HG03097 (cell line): ENCODE data around the gene EFNA3.

Experiments used
- ATAC-seq: cut with Tn5 transposase; IDR thresholded peaks from one replicate; pipeline ENCODE4 v1.9.1; 2021; ENCODE audit not compliant: unreplicated experiment, low FRiP score

Gene EFNA3

DNA sequence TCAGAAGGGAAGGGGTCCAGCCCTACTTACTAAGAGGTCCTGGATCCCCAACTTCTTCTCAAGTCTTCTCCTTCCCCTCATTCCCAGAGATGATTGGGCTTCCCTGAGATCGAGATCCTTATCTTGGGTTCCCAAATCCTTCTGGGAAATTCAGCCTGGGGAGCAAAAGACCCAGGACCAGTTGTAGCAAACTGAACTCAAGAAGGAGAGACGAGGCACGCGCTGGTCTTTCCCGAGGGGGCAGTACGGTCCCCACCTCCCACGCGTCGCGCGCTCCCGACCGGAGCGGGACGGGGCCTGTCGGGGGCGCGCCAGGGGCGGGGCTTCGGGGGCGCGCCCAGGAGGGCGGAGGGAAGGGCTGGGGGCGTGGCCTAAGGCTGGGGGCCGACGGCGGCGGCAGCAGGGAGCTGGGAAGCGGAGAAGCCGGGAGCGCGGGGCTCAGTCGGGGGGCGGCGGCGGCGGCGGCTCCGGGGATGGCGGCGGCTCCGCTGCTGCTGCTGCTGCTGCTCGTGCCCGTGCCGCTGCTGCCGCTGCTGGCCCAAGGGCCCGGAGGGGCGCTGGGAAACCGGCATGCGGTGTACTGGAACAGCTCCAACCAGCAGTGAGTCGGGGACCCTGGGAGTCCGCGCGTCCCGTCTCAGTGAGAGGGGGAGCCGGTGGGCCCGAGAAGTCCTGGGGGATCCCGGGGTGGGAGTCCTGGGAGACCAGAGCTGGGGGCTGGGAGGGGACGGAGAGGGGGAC lies at the start of gene EFNA3:
EFNA3 (plus strand) TSS at position 369 of the 741 bp plus-strand sequence; CDS start at position 474, 105 bp downstream.
- no peak for ATAC-seq

- no peak for ATAC-seq
Measured at GRCh38 chr1:155029513-155030242, 49.0 kb upstream of the EFNA3 start.

DNA sequence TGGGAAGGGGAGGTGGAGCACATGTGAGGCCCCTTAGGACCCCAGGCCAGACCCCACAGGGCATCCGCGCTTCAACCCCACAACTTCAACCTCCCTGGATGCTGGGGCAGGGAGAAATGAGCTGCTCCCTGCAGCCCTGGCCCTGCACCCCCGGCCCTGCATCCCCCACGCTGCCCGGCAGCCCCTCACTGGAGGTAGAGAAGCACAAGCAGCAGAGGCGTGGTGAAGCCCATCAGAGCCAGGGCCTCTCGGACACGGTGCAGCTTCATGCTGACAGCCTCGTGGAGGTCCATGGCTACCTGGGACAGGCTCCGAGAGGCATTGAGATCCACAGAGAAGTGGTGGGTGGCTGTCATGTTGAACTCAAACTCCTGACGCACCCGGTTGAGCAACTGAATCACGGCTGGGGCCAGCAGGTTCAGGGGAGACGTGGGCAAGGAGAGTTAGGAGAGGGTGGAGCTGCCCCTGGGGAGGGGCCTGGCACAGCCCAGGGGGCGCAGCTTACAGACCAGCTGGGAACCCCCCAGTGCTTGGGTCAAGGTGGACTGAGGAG lies 48.3 kb upstream of the EFNA3 start:
- no peak for ATAC-seq

GRCh38 chr1:155030899-155031298 lies 47.7 kb upstream of the EFNA3 start:
- no peak for ATAC-seq

- ATAC-seq, result no peak
Measured at GRCh38 chr1:155032886-155033285, 45.8 kb upstream of the EFNA3 start.

DNA sequence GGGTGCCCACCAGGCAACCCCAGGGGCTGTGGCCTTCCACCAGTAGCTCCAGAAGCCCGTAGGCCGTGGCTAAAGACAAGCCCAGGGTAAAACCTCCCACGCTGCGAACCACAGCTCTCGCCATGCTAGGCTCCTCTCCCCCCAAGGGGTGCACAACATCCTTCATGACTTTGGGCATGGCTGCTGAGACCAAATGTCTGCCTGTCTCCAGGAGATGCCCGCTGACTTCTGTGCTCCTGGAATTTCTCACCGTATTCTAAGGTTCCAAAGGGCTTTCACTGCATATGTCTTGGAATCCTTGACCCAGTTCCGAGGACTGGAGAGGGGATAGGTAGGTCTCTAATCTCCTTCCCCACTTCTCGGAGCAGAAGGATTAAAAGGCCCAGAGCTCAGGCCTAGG lies 45.1 kb upstream of the EFNA3 start, which contains the start of the genes DCST1 and DCST2:
DCST1 (plus strand) TSS at position 301 of the 400 bp plus-strand sequence. CDS start 213 bp downstream, outside the sequence.
DCST2 (minus strand) TSS at position 258 of the 400 bp plus-strand sequence; CDS start at position 178, 80 bp downstream.
- no peak for ATAC-seq

- ATAC-seq, result no peak
Measured at GRCh38 chr1:155034318-155035208, 44.1 kb upstream of the EFNA3 start.

DNA sequence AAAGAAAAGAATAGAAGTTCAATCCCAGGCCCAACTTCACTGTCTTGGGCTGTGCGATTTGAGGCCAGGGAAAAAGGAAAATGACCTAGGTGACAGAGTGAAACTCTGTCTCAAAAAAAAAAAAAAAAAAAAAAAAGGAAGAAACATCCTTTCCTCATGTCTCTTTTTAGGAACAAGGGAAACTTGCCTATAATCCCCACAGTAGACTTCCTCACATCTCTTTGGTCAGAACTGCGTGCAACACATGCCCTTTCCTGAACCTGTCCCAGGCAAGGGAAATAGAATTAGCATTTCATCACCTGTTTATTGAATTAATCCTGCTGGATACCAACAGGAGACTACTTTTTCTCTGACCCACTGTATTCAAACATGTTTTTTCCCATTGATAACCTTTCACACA lies 42.7 kb upstream of the EFNA3 start:
- no peak for ATAC-seq

GRCh38 chr1:155037043-155037442 lies 41.6 kb upstream of the EFNA3 start:
- no peak for ATAC-seq

DNA sequence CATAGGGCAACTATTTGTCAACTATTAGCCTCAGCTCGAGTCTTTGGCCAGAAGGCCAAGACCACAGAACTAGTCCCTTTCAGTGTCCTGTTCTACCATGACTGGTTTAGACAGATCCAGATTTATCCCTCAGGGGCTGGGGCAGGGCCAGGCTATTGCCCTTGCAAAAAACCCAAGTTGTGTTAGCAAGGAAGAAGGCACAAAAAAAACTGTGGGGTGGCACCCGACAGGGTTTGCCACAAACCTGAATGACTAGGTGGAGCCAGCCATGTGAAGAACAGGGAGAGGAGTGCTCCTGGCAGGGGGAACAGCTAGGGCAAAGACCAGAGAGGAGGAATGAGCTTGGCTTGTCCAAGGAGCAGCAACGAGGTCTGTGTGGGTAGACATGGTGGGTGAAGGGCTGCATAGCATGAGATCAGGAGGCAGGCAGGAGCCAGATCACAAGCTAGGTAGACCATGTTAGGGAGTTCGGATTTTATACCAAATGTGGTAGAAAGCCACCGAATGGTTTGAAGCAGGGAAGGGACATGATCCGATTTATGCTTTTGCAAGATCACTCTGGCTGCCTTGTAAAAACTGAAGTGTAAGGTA lies 40.7 kb upstream of the EFNA3 start:
- no peak for ATAC-seq

- ATAC-seq, result no peak
Measured at GRCh38 chr1:155038602-155039307, 39.9 kb upstream of the EFNA3 start.

GRCh38 chr1:155039308-155039669 lies 39.3 kb upstream of the EFNA3 start:
- no peak for ATAC-seq

GRCh38 chr1:155040358-155041093 lies 38.1 kb upstream of the EFNA3 start:
- ATAC-seq, result no peak

- ATAC-seq, result no peak
Measured at GRCh38 chr1:155042789-155043188, 35.8 kb upstream of the EFNA3 start.

DNA sequence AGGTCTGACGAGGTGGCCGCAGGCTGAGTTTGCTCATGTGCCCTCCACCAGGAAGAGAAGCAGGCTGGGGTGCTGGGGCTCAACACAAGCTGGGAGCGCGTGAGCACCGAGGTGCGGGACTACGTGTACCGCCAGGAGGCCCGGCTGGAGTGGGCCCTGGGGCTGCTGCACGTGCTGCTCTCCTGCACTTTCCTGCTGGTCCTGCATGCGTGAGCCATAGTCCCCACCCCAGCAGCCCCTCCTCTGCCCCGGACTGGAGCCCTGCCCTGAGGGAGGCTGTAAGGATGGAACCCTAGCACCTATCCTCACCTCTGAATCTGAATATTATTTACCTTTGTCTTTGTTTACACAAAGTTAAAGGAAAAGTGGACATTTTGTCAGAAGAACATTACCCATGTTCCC lies 35.3 kb upstream of the EFNA3 start:
- ATAC-seq, result no peak

GRCh38 chr1:155043793-155044192 lies 34.8 kb upstream of the EFNA3 start:
- ATAC-seq, result no peak

- no peak for ATAC-seq
Measured at GRCh38 chr1:155044365-155044764, 34.3 kb upstream of the EFNA3 start.

- no peak for ATAC-seq
Measured at GRCh38 chr1:155044812-155045657, 33.6 kb upstream of the EFNA3 start.
